Measurements from ENCODE around the gene GRB14. TPM values are rescaled to one million over a fixed set of nuclear protein-coding genes. Genes with fewer than 3 reads are reported as not detected.
A peak's percentile ranks its signal among the peaks of the same experiment; 100 is the strongest.

GRB14 gene
- total RNA-seq, 1 experiment from 2014 or later = 14.9 TPM

- CTCF ChIA-PET = interaction anchor here (0.7 to 2.0 kb wide), 6 partner anchors 14 to 51 kb away, joined by 3 to 9 read pairs (median 4); no protein-coding TSS in a partner anchor
- no peaks in the 10 kb centered on the region for H3K27me3 Mint-ChIP-seq (ENCODE audit: low read depth)
Observed at GRCh38 chr2:164509137-164509877, 112.0 kb downstream of the GRB14 start.

DNA sequence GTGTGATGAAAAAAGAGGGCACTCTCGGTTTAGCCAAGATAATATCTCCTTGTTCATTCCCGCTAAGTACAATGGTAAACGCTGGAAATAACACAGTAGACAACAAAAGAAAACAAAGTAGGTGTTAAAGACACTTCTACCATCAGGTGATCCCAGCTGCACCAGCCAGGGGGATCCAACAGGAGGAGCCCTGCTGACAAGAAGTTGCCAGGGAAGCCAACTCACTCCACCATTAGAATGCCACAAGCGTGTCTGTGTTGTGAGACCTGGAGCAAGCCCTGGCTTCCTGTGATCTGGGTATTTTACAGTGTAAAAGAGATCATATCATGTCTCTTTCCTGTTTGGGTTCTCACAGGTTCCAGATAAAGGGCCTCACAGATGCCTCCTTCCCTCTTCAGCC, 117.0 kb downstream of the GRB14 start:
- POLR2A ChIA-PET = no interaction called here
- Mint-ChIP-seq H3K9me3 (peaks cover 6% of the 10 kb centered on the region), H3K4me1 (peaks cover 18% of the 10 kb centered on the region), H3K27ac (no peak overlapping the region), H3K27me3 (ENCODE audit: low read depth) (no peaks in the 10 kb centered on the region), H3K36me3 (peaks cover 6% of the 10 kb centered on the region), H3K4me3 (no peak overlapping the region)
- DNase-seq (ENCODE audit: low spot score) (peak; percentile 69), ATAC-seq (peak; percentile 100)
- CTCF ChIA-PET = interaction anchor here (0.5 to 1.9 kb wide), 5 partner anchors 9 to 335 kb away, joined by 3 to 8 read pairs (median 4); no protein-coding TSS in a partner anchor
- TF ChIP-seq TEAD1 (CRISPR knock-in tag; IDR thresholded peaks at IDR 0.05) (no peak), CTCF (IDR thresholded peaks at IDR 0.05) (peak; percentile 18; the same call in 1 of the 2 replicates)

More at GRCh38 chr2:164509137-164509877, 112.0 kb downstream of the GRB14 start:
- peak overlapping the region; percentile 67 for H3K27ac Mint-ChIP-seq
- peaks cover 6% of the 10 kb centered on the region for H3K9me3 Mint-ChIP-seq
- no peak; the same call in 1 of the 2 replicates for ATAC-seq
- H3K4me1 Mint-ChIP-seq = peaks cover 30% of the 10 kb centered on the region
- POLR2A ChIA-PET = interaction anchor here (0.7 kb wide), 1 partner anchor 1674 kb away, joined by 3 read pairs; no protein-coding TSS in a partner anchor
- no peak overlapping the region for H3K4me3 Mint-ChIP-seq
- no peak for TF ChIP-seq JAZF1 (CRISPR knock-in tag; IDR thresholded peaks at IDR 0.05)
- TF ChIP-seq TP53 (CRISPR knock-in tag; IDR thresholded peaks at IDR 0.05) = no peak
- no peak for TF ChIP-seq SMAD4 (CRISPR knock-in tag; IDR thresholded peaks at IDR 0.05)
- TF ChIP-seq ESRRA (CRISPR knock-in tag; IDR thresholded peaks at IDR 0.05; ENCODE audit: borderline replicate concordance) = no peak
- no peak for TF ChIP-seq ZNF121 (CRISPR knock-in tag; IDR thresholded peaks at IDR 0.05)
- no peak for TF ChIP-seq FOXP1 (CRISPR knock-in tag; IDR thresholded peaks at IDR 0.05; ENCODE audit: borderline replicate concordance)
- TF ChIP-seq IRF2 (CRISPR knock-in tag; IDR thresholded peaks at IDR 0.05; ENCODE audit: borderline replicate concordance, low read depth) = no peak
- no peak for TF ChIP-seq TEAD1 (CRISPR knock-in tag; IDR thresholded peaks at IDR 0.05)
- no peak for TF ChIP-seq ZNF671 (CRISPR knock-in tag; IDR thresholded peaks at IDR 0.05)
- no peak for TF ChIP-seq RORB (CRISPR knock-in tag; IDR thresholded peaks at IDR 0.05)
- no peak for TF ChIP-seq GRHL2 (CRISPR knock-in tag; IDR thresholded peaks at IDR 0.05; ENCODE audit: insufficient replicate concordance, severe bottlenecking)
- no peak for DNase-seq (ENCODE audit: low spot score)
- H3K36me3 Mint-ChIP-seq = peaks cover 15% of the 10 kb centered on the region

- POLR2A ChIA-PET = no interaction called here
- CTCF ChIA-PET = interaction anchor here (1.5 kb wide), 1 partner anchor 61 kb away, joined by 4 read pairs; no protein-coding TSS in a partner anchor
- H3K9me3 Mint-ChIP-seq = no peaks in the 10 kb centered on the region
- TF ChIP-seq, protein P1, sequence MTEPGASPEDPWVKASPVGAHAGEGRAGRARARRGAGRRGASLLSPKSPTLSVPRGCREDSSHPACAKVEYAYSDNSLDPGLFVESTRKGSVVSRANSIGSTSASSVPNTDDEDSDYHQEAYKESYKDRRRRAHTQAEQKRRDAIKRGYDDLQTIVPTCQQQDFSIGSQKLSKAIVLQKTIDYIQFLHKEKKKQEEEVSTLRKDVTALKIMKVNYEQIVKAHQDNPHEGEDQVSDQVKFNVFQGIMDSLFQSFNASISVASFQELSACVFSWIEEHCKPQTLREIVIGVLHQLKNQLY (CRISPR knock-in tag; IDR thresholded peaks at IDR 0.05) = no peak
- no peak for TF ChIP-seq ZNF532 (CRISPR knock-in tag; IDR thresholded peaks at IDR 0.05; ENCODE audit: borderline replicate concordance)
- TF ChIP-seq HMGA2 (CRISPR knock-in tag; IDR thresholded peaks at IDR 0.05) = no peak
- TF ChIP-seq, protein P2, sequence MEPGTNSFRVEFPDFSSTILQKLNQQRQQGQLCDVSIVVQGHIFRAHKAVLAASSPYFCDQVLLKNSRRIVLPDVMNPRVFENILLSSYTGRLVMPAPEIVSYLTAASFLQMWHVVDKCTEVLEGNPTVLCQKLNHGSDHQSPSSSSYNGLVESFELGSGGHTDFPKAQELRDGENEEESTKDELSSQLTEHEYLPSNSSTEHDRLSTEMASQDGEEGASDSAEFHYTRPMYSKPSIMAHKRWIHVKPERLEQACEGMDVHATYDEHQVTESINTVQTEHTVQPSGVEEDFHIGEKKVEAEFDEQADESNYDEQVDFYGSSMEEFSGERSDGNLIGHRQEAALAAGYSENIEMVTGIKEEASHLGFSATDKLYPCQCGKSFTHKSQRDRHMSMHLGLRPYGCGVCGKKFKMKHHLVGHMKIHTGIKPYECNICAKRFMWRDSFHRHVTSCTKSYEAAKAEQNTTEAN (CRISPR knock-in tag; IDR thresholded peaks at IDR 0.05) = no peak
- TF ChIP-seq, protein P3, sequence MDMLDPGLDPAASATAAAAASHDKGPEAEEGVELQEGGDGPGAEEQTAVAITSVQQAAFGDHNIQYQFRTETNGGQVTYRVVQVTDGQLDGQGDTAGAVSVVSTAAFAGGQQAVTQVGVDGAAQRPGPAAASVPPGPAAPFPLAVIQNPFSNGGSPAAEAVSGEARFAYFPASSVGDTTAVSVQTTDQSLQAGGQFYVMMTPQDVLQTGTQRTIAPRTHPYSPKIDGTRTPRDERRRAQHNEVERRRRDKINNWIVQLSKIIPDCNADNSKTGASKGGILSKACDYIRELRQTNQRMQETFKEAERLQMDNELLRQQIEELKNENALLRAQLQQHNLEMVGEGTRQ (CRISPR knock-in tag; IDR thresholded peaks at IDR 0.05) = no peak
- TF ChIP-seq NFE2L1 (CRISPR knock-in tag; IDR thresholded peaks at IDR 0.05) = no peak
- DNase-seq (ENCODE audit: low spot score) (no peak), ATAC-seq (no peak)
- H3K4me1 Mint-ChIP-seq = peaks cover 8% of the 10 kb centered on the region; the same call in 1 of the 2 replicates
- no peaks in the 10 kb centered on the region for H3K27me3 Mint-ChIP-seq (ENCODE audit: low read depth)
- no peak overlapping the region for H3K27ac Mint-ChIP-seq
- no peaks in the 10 kb centered on the region for H3K36me3 Mint-ChIP-seq
- H3K4me3 Mint-ChIP-seq = no peak overlapping the region
Observed at GRCh38 chr2:164498836-164499235, 122.4 kb downstream of the GRB14 start.
